GM21360 (cell line): ENCODE measurements around the gene NHLRC3.
"Not testable (repeated sequence)": the region's sequence is repeated elsewhere in the genome, so short reads cannot be mapped to it uniquely, and the experiment has no call there.

Experiments used
- ATAC-seq: cut with Tn5 transposase; IDR thresholded peaks from one replicate; pipeline ENCODE4 v1.9.1; 2021; ENCODE audit warnings: mild to moderate bottlenecking, moderate library complexity; ENCODE audit not compliant: unreplicated experiment

Gene NHLRC3, protein sequence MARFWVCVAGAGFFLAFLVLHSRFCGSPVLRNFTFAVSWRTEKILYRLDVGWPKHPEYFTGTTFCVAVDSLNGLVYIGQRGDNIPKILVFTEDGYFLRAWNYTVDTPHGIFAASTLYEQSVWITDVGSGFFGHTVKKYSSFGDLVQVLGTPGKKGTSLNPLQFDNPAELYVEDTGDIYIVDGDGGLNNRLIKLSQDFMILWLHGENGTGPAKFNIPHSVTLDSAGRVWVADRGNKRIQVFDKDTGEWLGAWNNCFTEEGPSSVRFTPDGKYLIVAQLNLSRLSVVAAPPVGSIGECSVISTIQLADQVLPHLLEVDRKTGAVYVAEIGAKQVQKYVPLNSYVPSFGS

DNA sequence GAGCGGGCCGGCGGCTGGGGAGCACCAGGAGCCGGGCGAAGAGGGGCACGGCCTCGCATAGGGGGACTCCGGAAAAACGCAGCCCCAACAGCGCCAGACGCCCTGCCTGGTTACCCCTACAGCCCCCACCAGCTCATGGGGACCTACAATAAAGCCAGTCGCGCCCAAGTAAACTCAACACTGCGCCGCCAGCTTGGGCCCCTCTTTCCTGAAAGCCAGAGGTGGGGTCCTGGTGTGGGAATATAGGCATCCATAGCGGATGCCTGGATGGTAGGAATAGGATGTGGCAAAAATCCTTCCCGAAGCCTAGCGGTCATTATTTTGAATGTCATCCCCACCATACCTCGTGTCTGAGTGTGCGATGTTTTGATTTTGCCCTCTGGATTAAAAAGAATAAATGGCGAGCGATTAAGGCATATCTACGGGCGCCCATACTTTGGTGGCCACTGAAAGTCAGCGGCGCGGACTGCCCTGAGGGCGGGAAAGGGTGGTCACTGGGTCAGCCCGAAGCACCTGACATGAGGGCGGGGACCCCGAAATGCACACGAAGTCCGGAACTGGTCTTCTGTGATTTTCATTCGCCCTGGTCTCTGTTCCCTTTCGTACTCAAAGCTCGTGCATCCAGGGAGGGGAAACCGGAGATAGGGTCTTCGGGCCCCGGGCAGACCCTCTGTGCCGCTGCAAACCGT lies at the start of gene NHLRC3, which contains the start of gene PROSER1:
NHLRC3 (plus strand) TSS at position 577 of the 689 bp plus-strand sequence. CDS start 184 bp downstream, outside the sequence.
PROSER1 (minus strand) TSS at position 210 of the 689 bp plus-strand sequence. CDS start 847 bp downstream, outside the sequence.
- ATAC-seq: peak; percentile 61

DNA sequence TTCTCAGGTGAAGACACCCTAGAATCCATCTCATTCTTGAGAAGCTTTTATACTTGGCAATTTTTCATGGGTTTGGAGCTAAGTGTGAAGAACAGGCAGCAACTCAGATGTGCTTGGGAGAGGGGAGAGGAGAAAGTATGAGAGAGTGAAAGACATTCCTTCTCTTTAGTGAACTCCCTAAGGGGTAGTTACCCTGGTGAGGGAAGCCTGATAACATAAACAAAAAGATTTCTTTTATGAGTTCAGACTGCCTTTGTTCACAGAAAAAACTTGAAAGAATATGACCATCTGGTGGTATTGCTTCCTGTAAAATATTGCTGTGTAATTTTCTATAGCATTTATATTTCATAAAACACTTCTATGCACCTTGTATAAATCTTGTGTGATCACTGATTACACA lies 47.6 kb upstream of the NHLRC3 start, which contains the start of gene STOML3:
STOML3 (minus strand) TSS at position 139 of the 400 bp plus-strand sequence; CDS start at position 29, 110 bp downstream.
- ATAC-seq: no peak

DNA sequence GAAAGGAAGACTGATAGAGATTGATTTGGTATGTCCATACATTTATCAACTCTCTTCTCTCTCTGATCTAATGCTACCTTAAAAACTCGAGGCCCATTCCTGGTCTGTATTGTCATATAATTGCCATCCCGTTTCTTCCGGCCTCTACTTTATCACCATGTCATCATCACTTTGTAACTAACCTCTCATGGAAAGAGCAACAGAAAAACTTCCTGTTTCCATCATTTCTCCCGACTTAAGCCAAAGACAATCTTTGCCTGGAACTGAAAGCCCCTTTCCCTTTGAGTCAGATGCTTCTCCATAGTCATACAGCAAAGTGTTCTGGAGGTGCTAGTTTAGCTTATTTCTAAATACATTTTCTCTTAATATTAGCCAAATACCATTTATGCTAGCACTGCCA lies 44.9 kb upstream of the NHLRC3 start:
- ATAC-seq: no peak

DNA sequence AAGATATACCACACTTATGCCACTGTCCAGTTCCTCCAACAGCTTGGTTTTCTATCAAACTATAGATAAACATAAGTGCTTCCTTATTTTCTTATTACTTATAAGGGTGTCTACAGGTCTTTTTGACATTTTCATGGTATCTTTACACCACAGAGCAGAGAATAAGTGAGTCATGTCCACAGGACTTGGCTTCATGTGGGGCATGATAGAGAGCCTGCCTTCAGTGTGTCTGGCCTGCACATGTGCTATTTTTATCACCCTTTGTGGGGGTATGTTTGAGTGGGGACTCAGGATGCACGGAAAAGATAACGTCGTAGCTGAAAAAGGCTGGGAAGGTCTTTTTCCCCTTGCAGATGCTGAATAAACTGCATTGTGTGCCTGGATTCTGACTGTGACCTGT lies 39.5 kb upstream of the NHLRC3 start:
- ATAC-seq: no peak

DNA sequence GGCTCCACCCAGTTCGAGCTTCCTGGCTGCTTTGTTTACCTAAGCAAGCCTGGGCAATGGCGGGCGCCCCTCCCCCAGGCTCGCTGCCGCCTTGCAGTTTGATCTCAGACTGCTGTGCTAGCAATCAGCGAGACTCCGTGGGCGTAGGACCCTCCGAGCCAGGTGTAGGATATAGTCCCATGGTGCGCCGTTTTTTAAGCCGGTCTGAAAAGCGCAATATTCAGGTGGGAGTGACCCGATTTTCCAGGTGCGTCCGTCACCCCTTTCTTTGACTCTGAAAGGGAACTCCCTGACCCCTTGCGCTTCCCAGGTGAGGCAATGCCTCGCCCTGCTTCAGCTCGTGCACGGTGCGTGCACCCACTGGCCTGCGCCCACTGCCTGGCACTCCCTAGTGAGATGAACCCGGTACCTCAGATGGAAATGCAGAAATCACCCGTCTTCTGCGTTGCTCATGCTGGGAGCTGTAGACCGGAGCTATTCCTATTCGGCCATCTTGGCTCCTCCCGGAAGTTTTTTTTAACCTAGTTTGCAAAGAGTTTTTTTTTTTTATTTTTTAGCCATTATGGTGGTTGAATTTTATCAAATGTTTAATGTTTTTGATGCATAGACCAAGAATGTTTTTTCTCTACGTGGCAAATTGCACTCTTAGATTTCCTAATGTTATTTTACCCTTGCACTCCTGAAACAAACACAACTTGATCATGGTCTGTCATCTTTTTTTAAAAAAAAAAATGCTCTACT lies 31.7 kb upstream of the NHLRC3 start:
- not testable (repeated sequence) for ATAC-seq

DNA sequence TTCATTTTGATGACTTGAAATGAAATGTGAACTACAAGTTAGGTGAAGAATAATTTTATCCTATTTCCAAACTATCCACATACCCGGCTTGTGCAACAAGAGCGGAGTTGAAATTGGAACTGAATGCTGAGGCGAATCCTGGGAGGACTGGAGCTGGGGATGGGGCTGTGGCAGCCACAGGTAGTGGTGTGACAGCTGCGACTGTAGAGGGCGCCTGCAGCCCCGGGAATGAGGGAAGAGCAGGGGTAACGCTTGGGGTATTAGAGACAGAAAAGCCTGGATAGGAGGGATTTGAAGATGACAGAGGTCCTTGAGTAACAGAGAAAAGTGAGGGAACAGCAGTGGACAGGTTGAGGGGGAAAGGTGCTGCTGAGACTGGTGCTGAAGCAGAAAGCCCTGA lies 25.6 kb upstream of the NHLRC3 start:
- no peak for ATAC-seq

DNA sequence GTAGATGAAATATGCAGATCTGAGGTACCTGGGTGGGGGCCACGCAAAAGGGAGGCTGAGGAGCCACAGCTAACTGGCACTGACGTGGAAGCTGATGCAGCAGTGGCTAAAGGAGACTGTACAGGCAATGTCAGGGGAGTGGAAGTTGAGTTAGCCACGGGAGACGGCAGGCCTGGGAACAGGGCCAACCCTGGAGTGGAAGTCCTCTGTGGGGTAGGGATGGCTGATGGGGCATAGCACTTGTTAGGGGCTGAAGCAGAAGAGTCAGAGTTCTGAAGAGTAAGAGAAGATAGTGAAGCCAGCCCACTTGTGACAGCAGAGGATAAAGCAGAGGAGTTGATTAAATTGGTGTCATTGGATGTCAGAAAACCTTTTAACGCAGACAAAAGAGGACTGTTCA lies 24.8 kb upstream of the NHLRC3 start:
- ATAC-seq: no peak

DNA sequence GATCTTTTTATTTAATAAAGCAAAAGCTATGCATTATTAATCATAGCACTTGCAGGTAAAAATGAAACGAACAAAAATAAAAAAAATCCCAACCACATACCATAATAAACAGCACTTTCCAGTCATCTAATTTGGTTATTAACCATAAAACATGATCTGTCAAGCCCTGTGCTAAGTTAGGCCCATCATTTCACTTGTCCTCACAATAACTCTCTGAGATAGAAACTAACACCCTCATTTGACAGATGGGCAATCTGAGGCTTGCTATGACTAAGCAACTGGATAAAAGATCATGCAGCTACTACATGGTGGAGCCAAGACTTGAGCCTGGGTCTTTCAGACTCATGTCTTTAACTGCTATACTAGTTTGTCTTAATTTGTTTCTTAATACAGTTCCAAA lies 22.2 kb upstream of the NHLRC3 start:
- ATAC-seq: peak; percentile 73

DNA sequence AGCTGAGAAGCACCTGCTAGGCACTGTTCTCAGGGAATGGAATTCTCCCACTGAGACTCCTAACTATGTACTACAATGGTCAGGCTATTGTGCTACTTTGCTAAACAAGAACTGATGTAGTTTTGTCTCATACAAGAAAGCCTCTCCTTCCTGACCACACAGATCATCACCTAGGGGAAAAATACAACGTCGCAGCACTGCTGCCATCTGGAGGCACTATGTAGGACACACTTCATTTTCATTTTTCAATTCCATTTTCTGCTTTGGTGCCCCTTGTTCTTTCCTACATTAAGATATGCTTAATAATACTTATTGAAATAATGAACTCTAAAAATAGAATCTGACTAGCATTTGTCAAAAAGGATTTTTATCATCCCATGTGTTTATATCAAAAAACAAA lies 21.5 kb upstream of the NHLRC3 start:
- ATAC-seq: peak; percentile 83

DNA sequence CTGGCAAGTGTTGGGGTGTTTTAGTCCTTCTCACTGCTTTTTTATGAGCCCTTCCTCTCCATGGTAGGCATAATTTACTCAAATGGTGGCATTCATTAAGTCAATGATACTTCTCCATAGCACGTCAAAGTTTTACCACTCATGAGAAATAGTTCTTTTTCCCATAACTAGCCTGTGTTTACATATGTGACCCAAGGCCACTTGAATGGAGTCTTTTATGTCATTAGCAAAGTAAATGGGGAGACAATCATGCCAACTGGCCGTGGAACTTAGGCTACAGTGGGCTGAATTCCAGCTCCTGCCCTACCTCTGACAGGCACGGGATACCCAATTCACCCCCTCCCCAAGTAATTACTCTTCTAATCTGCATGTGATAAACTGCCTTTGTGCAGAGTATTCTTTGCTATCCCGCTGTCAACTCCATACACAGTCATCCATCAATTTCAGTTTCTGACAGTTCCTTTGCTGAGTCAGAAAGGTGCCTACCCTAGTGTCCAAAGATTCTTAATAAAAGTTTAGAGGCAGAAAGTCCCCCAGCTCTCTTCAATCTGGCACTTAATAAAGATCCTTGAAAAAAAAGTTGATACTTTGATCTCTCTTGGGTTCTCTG lies 17.3 kb upstream of the NHLRC3 start:
- ATAC-seq: no peak

DNA sequence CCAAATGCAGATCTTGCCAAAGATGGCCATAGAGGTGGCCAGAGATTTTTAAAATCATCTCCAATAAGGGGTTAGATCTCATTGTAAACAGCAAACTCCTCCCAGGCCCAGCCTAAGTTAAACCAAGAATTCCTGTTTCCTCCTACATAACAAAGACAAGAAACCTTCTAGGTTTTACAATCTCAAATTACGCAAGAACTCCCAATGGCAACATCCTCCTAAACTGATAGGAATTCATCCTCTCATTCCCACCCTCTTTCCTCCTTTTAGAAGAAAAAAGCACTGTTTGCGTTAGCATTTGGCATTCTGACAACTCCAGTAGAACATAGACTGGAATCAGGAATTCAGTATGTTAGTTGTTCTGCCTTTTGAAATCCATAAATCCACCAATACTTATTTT lies 14.9 kb upstream of the NHLRC3 start:
- no peak for ATAC-seq

DNA sequence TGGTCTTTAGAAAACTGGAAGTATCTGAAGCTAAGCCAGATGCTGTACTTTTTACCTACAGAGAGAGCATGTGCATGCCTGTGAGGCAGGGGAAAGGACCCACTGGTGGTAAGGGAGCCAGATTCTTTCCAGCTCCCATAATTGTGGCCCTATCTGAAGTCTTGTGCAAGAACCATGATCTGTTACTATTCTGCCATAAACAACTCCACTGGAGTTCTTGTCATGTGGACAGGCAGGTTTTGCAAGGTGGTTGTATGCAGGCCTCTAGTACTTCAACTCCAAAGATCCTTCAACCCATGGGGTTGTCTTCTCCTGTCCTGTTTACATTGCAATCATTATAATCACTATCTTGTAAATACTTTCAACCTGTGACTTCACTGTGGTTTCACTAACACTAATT lies 14.5 kb upstream of the NHLRC3 start:
- no peak for ATAC-seq

DNA sequence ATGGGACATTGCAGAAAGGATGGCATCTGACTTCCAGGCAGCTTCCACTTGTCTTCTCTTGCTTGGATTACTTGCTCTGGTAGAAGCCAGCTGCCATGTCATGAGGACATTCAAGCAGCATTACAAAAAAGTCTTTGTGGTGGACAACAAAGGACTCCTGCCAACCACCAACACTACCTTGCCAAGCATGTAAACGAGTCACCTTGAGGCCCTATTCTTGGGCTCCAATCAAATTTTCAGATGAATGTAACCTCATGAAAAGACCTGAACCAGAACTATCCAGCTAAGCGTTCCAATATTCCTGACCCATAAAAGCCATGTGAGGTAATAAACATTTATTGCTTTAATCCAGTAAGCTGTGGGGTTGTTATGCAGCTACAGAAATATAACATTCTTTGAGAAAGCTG lies 12.8 kb upstream of the NHLRC3 start:
- no peak for ATAC-seq

DNA sequence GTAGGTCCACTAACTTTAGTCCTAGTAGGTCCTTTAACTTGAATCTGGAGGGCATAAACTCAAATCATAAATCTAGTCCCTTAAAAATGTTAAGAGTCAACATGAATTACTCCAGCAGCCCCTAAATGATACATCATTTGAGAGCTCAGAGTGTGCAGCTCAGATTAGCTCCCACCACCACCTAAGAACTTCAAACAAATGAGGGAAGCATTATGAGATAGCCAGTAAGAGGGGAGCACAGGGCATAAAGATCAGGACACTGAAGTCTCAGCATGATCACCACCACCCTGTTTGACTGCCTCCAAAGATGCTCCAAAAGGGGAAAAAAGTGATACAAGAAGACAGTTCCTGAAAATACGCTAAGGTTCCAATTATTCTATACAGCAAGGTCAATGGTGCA lies 6.1 kb upstream of the NHLRC3 start:
- no peak for ATAC-seq

DNA sequence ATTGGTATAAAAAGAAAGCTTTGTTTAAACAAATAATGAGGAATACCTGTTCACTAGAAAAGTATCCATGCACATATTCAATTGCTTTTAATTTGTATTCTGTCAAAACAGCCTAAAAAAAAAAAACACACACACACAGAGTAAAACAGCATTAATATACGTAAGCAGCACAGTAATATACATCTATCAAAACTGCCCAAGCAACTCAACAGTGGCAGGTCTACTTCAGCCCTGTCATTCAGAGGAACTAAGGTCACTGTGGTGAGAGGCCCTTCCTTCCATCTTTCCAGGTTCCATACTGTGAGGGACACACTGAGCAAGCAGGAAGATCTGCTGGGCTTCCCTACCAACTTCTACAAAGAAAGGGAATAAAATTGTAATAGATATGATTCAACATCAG lies 4.2 kb upstream of the NHLRC3 start:
- ATAC-seq: no peak

DNA sequence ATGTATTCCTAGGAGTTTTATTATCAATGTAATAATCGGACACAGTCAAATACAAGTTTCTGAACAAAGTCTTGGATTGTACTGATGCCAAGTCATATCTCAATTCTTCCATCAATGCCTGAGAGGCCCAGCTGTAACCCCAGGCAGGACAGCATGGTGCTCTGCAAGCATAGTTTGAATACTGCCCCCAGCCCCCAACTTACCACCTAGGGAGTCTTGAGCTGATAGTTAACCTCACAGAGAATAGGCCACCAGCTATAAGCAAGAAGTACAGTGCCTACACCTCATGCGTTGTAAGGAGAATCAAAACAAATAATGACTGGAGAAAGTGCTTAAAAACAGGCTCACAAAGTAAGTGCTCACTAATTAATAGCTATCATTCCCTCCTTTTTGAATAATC lies 3.1 kb upstream of the NHLRC3 start:
- ATAC-seq: no peak

DNA sequence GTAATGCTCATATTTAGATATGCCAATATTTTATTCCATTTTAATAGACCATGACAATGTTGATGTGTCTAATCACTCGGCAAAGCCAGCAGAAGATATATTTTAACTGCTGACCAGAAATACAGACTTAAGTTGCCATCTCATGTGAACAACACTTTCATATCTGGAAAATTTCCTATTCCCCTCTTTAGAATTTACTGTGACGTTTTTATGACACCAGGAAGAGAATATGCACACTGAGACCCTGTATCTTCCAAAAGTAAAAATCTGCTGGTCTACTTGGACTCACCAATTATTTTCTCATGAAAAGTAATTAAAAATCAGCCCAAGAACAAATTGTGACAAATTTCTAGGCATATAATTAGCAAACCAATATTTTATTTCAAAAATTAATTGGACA lies 2.5 kb upstream of the NHLRC3 start:
- no peak for ATAC-seq

DNA sequence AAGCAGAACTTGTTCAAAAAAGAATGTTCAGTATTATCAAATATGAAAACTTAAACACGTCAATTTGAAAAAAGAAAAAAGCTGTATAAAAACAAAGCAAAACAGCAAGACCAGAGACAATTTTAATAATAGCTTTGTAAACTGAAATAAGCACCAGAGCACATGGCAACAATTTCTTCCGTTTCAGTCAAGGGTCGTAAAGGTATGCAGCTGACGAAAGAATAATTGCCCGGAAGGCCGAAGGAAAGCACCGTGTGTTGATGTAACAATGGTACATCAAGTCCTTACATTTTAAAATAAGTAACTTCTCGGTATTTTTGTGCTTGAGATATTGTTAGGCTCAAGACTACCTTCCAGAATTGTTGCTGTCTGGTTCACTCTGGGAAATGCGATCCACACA lies 2.0 kb upstream of the NHLRC3 start:
- ATAC-seq: no peak

DNA sequence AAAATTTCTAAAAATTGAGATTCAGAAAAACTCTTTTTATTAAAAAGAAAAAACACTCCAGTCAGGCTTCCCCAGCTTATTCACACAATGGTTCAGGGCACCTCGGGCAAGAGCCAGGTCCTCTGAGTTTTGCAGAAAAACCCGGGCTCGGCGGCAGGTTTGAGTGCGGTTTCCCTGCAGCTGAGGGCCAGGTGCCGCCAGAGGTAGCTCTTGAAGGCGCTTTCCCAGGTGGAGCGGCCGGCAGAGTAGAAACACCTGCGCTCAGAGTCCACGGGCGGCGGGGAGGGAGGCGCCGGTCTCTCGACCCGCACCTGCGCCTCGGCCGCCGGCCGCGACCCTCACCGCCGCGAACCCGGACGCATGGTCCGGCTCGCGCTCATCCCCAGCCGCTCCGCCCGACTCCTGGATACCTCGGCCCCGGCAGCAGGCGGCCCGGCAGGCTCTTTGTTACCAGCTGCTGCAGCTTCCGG lies 811 bp upstream of the NHLRC3 start:
- ATAC-seq: no peak

DNA sequence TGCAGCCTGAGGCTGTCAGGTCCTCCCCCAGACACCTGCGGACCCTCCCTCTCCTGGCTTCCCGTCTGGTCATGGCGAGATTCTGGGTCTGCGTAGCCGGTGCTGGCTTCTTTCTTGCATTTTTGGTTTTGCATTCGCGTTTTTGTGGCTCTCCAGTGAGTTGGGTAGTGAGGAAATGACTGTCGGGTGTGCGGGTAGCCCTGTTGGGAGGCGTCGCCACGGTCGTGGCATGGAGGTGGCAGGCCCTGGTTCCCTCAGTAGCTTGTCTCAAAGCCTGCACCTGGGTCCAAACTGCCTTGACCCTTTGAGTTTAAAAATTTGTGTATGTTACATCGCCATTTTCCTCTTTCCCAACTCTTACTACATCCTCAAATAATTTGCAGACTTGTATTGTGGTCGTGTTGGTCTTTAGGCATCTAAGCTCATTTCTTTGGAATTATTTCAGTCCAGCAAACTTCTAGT lies 344 bp downstream of the NHLRC3 start:
- ATAC-seq: peak; percentile 30

DNA sequence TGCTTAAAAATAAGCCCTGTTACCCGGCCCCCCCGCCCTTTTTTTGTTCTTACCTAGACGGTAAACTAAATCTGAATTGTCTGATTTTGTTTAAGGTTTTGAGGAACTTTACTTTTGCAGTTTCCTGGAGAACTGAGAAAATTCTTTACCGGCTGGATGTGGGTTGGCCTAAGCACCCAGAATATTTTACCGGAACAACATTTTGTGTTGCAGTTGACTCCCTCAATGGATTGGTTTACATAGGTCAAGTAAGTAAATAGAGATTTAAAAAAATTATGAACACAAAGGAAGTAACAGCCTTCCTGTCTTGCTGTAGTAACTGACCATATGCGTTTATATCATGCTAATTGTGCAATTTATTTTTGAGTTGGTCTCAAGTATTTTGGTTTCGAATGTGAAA lies 785 bp downstream of the NHLRC3 start:
- no peak for ATAC-seq
